HepG2 (cell line): ENCODE measurements around the gene ZNF445.

ENCODE experiments used
- POLR2A ChIP-seq, 2 experiments: IDR thresholded peaks; 2 replicates each; pipeline ENCODE4 v1.6.1; 2011; ENCODE audit warnings: low read depth in 2 of 2, low read length in 2 of 2, mild to moderate bottlenecking in 1 of 2, moderate library complexity in 1 of 2; ENCODE audit not compliant: insufficient read depth in 1 of 2
- POLR2AphosphoS5 ChIP-seq: IDR thresholded peaks from 2 replicates; pipeline ENCODE4 v1.6.1; 2012; ENCODE audit warnings: low read depth, low read length
- ZNF530 ChIP-seq: sonication (generic); formaldehyde crosslinking; IDR thresholded peaks from 2 replicates; pipeline ENCODE4 v1.5.0; 2020; ENCODE audit warnings: low read depth, mild to moderate bottlenecking, missing genetic modification reagents
- ZNF543 ChIP-seq: sonication (generic); formaldehyde crosslinking; IDR thresholded peaks from 2 replicates; pipeline ENCODE4 v1.4.0; 2020; ENCODE audit warnings: mild to moderate bottlenecking, missing genetic modification reagents
- TF ChIP-seq, protein P1 (sequence below): sonication (generic); formaldehyde crosslinking; IDR thresholded peaks from 2 replicates; pipeline ENCODE4 v1.4.0; 2020; ENCODE audit warnings: missing genetic modification reagents
- TF ChIP-seq, protein P2 (sequence below): sonication (generic); formaldehyde crosslinking; IDR thresholded peaks from 2 replicates; pipeline ENCODE4 v1.5.0; 2020; ENCODE audit warnings: mild to moderate bottlenecking, missing genetic modification reagents, moderate library complexity

DNA sequence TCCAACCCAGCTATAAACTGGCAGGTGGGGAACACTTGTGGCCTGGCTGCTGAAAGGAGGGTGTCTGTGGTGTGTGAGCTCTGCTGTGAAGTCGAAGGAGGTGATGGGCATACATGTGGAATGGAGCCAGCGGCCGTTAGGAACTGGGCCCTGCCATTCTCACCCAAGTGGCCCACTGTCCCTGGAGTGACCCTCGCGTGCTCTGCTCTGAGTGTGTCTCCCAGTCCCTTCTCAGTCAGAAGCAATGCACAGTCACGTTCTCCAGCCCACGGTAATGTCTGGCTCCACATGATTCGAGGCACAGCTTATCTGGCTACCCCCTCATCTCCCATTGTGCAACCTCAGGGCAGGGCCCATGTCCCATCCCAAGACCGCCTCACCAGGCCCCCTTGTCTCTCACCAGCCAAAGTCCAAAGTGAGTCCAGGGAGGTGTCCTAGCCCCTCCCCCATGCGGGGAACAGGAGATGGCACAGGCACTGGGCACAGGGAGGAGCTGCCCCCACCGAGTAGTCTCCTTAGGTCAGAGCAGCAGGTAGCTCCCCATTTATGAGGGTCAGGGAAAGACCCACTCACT lies 62.9 kb downstream of the ZNF445 start:
- TF ChIP-seq, protein P1, sequence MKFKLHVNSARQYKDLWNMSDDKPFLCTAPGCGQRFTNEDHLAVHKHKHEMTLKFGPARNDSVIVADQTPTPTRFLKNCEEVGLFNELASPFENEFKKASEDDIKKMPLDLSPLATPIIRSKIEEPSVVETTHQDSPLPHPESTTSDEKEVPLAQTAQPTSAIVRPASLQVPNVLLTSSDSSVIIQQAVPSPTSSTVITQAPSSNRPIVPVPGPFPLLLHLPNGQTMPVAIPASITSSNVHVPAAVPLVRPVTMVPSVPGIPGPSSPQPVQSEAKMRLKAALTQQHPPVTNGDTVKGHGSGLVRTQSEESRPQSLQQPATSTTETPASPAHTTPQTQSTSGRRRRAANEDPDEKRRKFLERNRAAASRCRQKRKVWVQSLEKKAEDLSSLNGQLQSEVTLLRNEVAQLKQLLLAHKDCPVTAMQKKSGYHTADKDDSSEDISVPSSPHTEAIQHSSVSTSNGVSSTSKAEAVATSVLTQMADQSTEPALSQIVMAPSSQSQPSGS, result no peak
- TF ChIP-seq POLR2A (IDR thresholded peaks at IDR 0.05; ENCODE audit: insufficient read depth in 1 of 2, low read depth in 2 of 2, low read length in 2 of 2) (no peak), POLR2AphosphoS5 (no peak), ZNF530 (no peak), ZNF543 (no peak)
- TF ChIP-seq, protein P2, sequence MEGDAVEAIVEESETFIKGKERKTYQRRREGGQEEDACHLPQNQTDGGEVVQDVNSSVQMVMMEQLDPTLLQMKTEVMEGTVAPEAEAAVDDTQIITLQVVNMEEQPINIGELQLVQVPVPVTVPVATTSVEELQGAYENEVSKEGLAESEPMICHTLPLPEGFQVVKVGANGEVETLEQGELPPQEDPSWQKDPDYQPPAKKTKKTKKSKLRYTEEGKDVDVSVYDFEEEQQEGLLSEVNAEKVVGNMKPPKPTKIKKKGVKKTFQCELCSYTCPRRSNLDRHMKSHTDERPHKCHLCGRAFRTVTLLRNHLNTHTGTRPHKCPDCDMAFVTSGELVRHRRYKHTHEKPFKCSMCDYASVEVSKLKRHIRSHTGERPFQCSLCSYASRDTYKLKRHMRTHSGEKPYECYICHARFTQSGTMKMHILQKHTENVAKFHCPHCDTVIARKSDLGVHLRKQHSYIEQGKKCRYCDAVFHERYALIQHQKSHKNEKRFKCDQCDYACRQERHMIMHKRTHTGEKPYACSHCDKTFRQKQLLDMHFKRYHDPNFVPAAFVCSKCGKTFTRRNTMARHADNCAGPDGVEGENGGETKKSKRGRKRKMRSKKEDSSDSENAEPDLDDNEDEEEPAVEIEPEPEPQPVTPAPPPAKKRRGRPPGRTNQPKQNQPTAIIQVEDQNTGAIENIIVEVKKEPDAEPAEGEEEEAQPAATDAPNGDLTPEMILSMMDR, result no peak
